ENCODE data around the gene PDCD1.
A peak's percentile ranks its signal among the peaks of the same experiment; 100 is the strongest.
"Not testable (repeated sequence)": the region's sequence is repeated elsewhere in the genome, so short reads cannot be mapped to it uniquely, and the experiment has no call there.

PDCD1 gene

GRCh38 chr2:241858206-241859016 lies at the start of gene PDCD1:
TSS of gene PDCD1 (minus strand) at chr2:241858894. CDS start at chr2:241858838, 56 bp downstream.
- intact Hi-C loops (cut with micrococcal nuclease) = no loop called here
- no peaks in the 10 kb centered on the region for H3K4me1 Mint-ChIP-seq (ENCODE audit: low read depth)
- no peaks in the 10 kb centered on the region for H3K9me3 Mint-ChIP-seq
- H3K4me3 Mint-ChIP-seq = no peak within 1 kb of the TSS
- peaks cover 33% of the 10 kb centered on the region for H3K27me3 Mint-ChIP-seq
- H3K36me3 Mint-ChIP-seq (ENCODE audit: low read depth) = no peaks in the 10 kb centered on the region
- peak within 1 kb of the TSS; percentile 64 for H3K27ac Mint-ChIP-seq

GRCh38 chr2:241907831-241908230 lies 49.1 kb upstream of the PDCD1 start:
- H3K4me3 Mint-ChIP-seq; H3K36me3 Mint-ChIP-seq (ENCODE audit: low read depth); H3K27ac Mint-ChIP-seq; intact Hi-C loops (cut with micrococcal nuclease); H3K27me3 Mint-ChIP-seq; H3K4me1 Mint-ChIP-seq (ENCODE audit: low read depth): not testable (repeated sequence)
- H3K9me3 Mint-ChIP-seq = peaks cover 19% of the 10 kb centered on the region

- intact Hi-C loops (cut with micrococcal nuclease) = no loop called here
- Mint-ChIP-seq H3K36me3 (ENCODE audit: low read depth) (no peaks in the 10 kb centered on the region), H3K27me3 (peaks cover 9% of the 10 kb centered on the region), H3K4me3 (no peak overlapping the region), H3K4me1 (ENCODE audit: low read depth) (peaks cover under 1% of the 10 kb centered on the region), H3K27ac (no peak overlapping the region), H3K9me3 (peaks cover 15% of the 10 kb centered on the region)
These were observed 48.3 kb upstream of the PDCD1 start for GRCh38 chr2:241906826-241907570.

GRCh38 chr2:241906378-241906770 lies 47.7 kb upstream of the PDCD1 start:
- H3K9me3 Mint-ChIP-seq; H3K4me1 Mint-ChIP-seq (ENCODE audit: low read depth); H3K4me3 Mint-ChIP-seq; H3K36me3 Mint-ChIP-seq (ENCODE audit: low read depth); intact Hi-C loops (cut with micrococcal nuclease); H3K27ac Mint-ChIP-seq: not testable (repeated sequence)
- peaks cover 14% of the 10 kb centered on the region for H3K27me3 Mint-ChIP-seq

GRCh38 chr2:241905716-241906377 lies 47.2 kb upstream of the PDCD1 start:
- intact Hi-C loops (cut with micrococcal nuclease) = no loop called here
- no peak overlapping the region for H3K4me3 Mint-ChIP-seq
- H3K27ac Mint-ChIP-seq = no peak overlapping the region
- peaks cover 19% of the 10 kb centered on the region for H3K27me3 Mint-ChIP-seq
- peaks cover 4% of the 10 kb centered on the region for H3K9me3 Mint-ChIP-seq
- H3K36me3 Mint-ChIP-seq (ENCODE audit: low read depth) = no peaks in the 10 kb centered on the region
- H3K4me1 Mint-ChIP-seq (ENCODE audit: low read depth) = peaks cover 5% of the 10 kb centered on the region

- intact Hi-C loops (cut with micrococcal nuclease) = no loop called here
- no peak overlapping the region for H3K4me3 Mint-ChIP-seq
- H3K4me1 Mint-ChIP-seq (ENCODE audit: low read depth) = peaks cover 5% of the 10 kb centered on the region
- no peak overlapping the region for H3K27ac Mint-ChIP-seq
- H3K36me3 Mint-ChIP-seq (ENCODE audit: low read depth) = no peaks in the 10 kb centered on the region
- H3K9me3 Mint-ChIP-seq = no peaks in the 10 kb centered on the region
- H3K27me3 Mint-ChIP-seq = peaks cover 25% of the 10 kb centered on the region
These were observed 46.4 kb upstream of the PDCD1 start for GRCh38 chr2:241904791-241905710.

GRCh38 chr2:241904011-241904718 lies 45.5 kb upstream of the PDCD1 start:
- peaks cover 30% of the 10 kb centered on the region for H3K27me3 Mint-ChIP-seq
- no peaks in the 10 kb centered on the region for H3K9me3 Mint-ChIP-seq
- H3K36me3 Mint-ChIP-seq (ENCODE audit: low read depth) = no peaks in the 10 kb centered on the region
- no peak overlapping the region for H3K4me3 Mint-ChIP-seq
- intact Hi-C loops (cut with micrococcal nuclease) = no loop called here
- H3K27ac Mint-ChIP-seq = no peak overlapping the region
- peaks cover 5% of the 10 kb centered on the region for H3K4me1 Mint-ChIP-seq (ENCODE audit: low read depth)

- no peaks in the 10 kb centered on the region for H3K36me3 Mint-ChIP-seq (ENCODE audit: low read depth)
- H3K4me1 Mint-ChIP-seq (ENCODE audit: low read depth) = peaks cover 5% of the 10 kb centered on the region
- H3K27me3 Mint-ChIP-seq = peaks cover 30% of the 10 kb centered on the region
- H3K9me3 Mint-ChIP-seq = no peaks in the 10 kb centered on the region
- no peak overlapping the region for H3K4me3 Mint-ChIP-seq
- no peak overlapping the region for H3K27ac Mint-ChIP-seq
- intact Hi-C loops (cut with micrococcal nuclease) = no loop called here
These were observed 44.7 kb upstream of the PDCD1 start for GRCh38 chr2:241903121-241904010.

- no peak overlapping the region for H3K4me3 Mint-ChIP-seq
- peaks cover 5% of the 10 kb centered on the region for H3K4me1 Mint-ChIP-seq (ENCODE audit: low read depth)
- intact Hi-C loops (cut with micrococcal nuclease) = no loop called here
- peaks cover 30% of the 10 kb centered on the region for H3K27me3 Mint-ChIP-seq
- H3K9me3 Mint-ChIP-seq = no peaks in the 10 kb centered on the region
- no peak overlapping the region for H3K27ac Mint-ChIP-seq
- H3K36me3 Mint-ChIP-seq (ENCODE audit: low read depth) = no peaks in the 10 kb centered on the region
These were observed 43.8 kb upstream of the PDCD1 start for GRCh38 chr2:241902357-241902991.

GRCh38 chr2:241901500-241902351 lies 43.0 kb upstream of the PDCD1 start:
- intact Hi-C loops (cut with micrococcal nuclease) = no loop called here
- Mint-ChIP-seq H3K4me3 (no peak overlapping the region), H3K4me1 (ENCODE audit: low read depth) (peaks cover 5% of the 10 kb centered on the region), H3K27me3 (peaks cover 30% of the 10 kb centered on the region), H3K9me3 (no peaks in the 10 kb centered on the region), H3K27ac (no peak overlapping the region), H3K36me3 (ENCODE audit: low read depth) (no peaks in the 10 kb centered on the region)

GRCh38 chr2:241901018-241901380 lies 42.3 kb upstream of the PDCD1 start:
- Mint-ChIP-seq H3K27me3 (peaks cover 30% of the 10 kb centered on the region), H3K9me3 (no peaks in the 10 kb centered on the region), H3K36me3 (ENCODE audit: low read depth) (no peaks in the 10 kb centered on the region), H3K4me3 (no peak overlapping the region), H3K4me1 (ENCODE audit: low read depth) (peaks cover 5% of the 10 kb centered on the region), H3K27ac (no peak overlapping the region)
- intact Hi-C loops (cut with micrococcal nuclease) = no loop called here
